IPS DF 6.9 (cell line): ENCODE results near the gene KISS1R.

Experiments used
- DNase-seq: peaks from one replicate; pipeline ENCODE4 v3.0.0-alpha.2; 2013; ENCODE audit warnings: low read depth, low spot score
- H3K27ac ChIP-seq: one replicate; pipeline ENCODE4 v1.5.1; 2013; ENCODE audit warnings: low read length, control low read depth
- H3K27me3 ChIP-seq: 2 replicates; pipeline ENCODE4 v1.6.1; 2013; ENCODE audit warnings: mild to moderate bottlenecking, low read length; ENCODE audit not compliant: control insufficient read depth, insufficient read depth
- H3K36me3 ChIP-seq: 2 replicates; pipeline ENCODE4 v1.6.1; 2013; ENCODE audit warnings: low read length; ENCODE audit not compliant: control insufficient read depth, insufficient read depth
- H3K4me1 ChIP-seq: 2 replicates; pipeline ENCODE4 v1.6.1; 2013; ENCODE audit warnings: low read length; ENCODE audit not compliant: control insufficient read depth, insufficient read depth
- H3K4me3 ChIP-seq: 2 replicates; pipeline ENCODE4 v1.5.1; 2013; ENCODE audit warnings: mild to moderate bottlenecking, low read length
- H3K9me3 ChIP-seq: 2 replicates; pipeline ENCODE4 v1.6.1; 2013; ENCODE audit warnings: low read length, inconsistent platforms; ENCODE audit not compliant: control insufficient read depth, insufficient read depth
- WGBS: extraction: QIAGEN DNeasy Blood & Tissue Kit; methylation state at CpG from one replicate; pipeline ENCODE4 v1.1.7; 2013; ENCODE audit warnings: mixed read lengths, missing lambda C conversion rate; ENCODE audit not compliant: insufficient read length, insufficient coverage; 5-methylcytosine and 5-hydroxymethylcytosine counted together

The KISS1R gene

DNA sequence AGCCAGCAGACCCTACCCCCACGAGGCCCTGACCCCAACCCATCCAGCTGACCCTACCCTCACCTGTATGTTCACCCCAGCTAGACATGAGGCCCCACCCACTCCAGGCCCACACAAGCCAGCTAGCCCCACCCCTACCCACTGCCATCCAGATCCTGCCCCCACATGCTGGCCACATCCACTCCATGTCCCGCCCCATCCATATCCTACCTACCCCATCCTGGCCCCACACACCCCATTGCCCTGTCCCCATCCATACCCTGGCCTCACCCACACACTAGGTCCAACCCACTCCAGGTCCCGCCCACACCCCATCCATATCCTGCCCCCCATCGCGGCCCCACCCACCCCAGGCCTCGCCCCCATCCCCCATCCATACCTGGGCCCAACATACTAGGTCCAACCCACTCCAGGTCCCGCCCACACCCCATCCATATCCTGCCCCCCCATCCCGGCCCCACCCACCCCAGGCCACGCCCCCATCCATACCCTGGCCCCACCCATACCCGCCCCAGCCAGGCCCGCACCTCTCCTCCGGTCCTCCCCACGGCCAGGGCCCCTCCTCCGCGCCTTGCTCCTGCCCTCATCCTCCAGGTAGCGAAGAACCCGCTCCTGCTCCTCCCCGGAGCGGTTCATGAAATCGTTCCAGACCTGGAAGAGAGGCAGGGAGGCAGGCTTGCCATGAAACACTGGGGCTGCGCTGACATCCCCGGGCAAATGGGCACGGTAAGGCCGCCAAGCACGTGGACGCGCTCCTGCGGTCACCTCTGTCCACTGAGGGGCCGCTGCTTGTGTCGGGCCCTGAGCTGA lies 16.6 kb upstream of the KISS1R start:
- DNase-seq: no peak
- Histone ChIP-seq H3K9me3 (no peaks in the 10 kb centered on the region), H3K4me1 (peaks cover 4% of the 10 kb centered on the region; the same call in 1 of the 2 replicates), H3K27ac (no peak overlapping the region), H3K36me3 (peaks cover 3% of the 10 kb centered on the region; the same call in 1 of the 2 replicates), H3K4me3 (no peak overlapping the region), H3K27me3 (no peaks in the 10 kb centered on the region)
- no CpG with 5 or more reads among the region's 30 CpGs for WGBS

GRCh38 chr19:901216-902092 lies 15.7 kb upstream of the KISS1R start:
- Histone ChIP-seq H3K4me1 (peaks cover 4% of the 10 kb centered on the region; the same call in 1 of the 2 replicates), H3K27ac (no peak overlapping the region), H3K27me3 (no peaks in the 10 kb centered on the region), H3K4me3 (no peak overlapping the region), H3K9me3 (no peaks in the 10 kb centered on the region), H3K36me3 (peaks cover 3% of the 10 kb centered on the region; the same call in 1 of the 2 replicates)
- no CpG with 5 or more reads among the region's 27 CpGs for WGBS
- no peak for DNase-seq

- Histone ChIP-seq H3K27me3 (no peaks in the 10 kb centered on the region), H3K36me3 (peaks cover 3% of the 10 kb centered on the region; the same call in 1 of the 2 replicates), H3K9me3 (no peaks in the 10 kb centered on the region), H3K4me3 (no peak overlapping the region), H3K27ac (no peak overlapping the region), H3K4me1 (peaks cover 4% of the 10 kb centered on the region; the same call in 1 of the 2 replicates)
- no peak for DNase-seq
- no CpG with 5 or more reads among the region's 7 CpGs for WGBS
Observed at GRCh38 chr19:902093-902370, 15.1 kb upstream of the KISS1R start.

DNA sequence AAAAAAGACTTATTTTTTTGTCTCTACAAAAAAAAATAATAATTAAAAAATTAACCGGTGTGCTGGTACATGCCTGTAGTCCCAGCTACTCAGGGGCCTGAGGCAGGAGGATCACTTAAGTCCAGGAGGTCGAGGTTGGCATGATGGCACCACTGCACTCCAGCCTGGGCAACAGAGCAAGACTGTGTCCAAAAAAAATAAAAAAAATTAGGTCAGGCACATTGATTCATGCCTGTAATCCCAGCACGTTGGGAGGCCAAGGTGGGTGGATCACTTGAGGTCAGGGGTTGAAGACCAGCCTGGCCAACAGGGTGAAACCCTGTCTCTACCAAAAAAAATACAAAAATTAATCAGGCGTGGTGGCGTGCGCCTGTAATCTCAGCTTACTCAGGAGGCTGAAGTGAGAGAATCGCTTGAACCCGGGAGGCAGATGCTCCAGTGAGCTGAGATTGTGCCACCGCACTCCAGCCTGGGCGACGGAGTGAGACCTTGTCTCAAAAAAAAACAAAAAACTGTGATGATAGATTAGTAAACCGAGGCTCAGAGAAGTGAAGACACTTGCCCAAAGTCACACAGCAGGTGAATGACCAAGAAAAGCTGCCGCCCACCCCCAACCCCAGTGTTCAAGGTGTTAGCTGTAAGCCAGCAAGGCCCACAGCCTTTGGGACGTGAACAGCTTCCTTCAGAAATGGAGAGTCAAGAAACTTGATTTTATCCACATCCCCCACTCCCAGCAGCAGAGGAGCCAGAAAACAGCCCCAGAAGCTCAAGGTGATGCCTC lies 14.5 kb upstream of the KISS1R start:
- no peaks in the 10 kb centered on the region for H3K27me3 ChIP-seq

DNA sequence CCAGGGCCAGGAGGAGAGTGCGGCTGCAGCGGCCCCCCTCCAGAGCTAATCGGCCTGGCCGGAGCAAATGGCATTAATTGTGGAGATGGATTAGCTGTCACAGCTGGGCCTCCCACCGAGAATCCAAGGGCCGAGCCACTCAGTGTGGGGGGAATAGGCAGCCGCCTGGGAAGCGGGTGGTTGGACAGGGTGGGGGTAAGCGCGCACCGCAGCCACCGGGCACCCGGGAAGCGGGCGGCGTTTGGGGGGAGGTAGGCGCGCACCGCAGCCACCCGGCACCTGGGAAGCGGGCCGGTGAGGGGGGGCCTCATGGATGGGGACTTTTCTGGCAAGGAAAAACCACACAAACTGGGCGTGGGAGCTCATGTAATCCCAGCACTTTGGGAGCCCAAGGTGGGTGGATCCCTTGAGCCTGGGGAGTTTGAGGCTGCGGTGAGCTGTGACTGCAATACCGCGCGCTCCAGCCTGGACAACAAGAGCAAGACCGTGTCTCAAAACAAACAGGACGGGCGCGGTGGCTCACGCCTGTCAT lies 13.8 kb upstream of the KISS1R start:
- no CpG with 5 or more reads among the region's 32 CpGs for WGBS
- no peaks in the 10 kb centered on the region for H3K9me3 ChIP-seq
- H3K36me3 ChIP-seq: peaks cover 3% of the 10 kb centered on the region; the same call in 1 of the 2 replicates
- DNase-seq: no peak
- H3K4me1 ChIP-seq: peaks cover 4% of the 10 kb centered on the region; the same call in 1 of the 2 replicates
- no peak overlapping the region for H3K27ac ChIP-seq
- H3K4me3 ChIP-seq: no peak overlapping the region
- no peaks in the 10 kb centered on the region for H3K27me3 ChIP-seq

More for the DNA sequence above, 14.5 kb upstream of the KISS1R start:
- Histone ChIP-seq H3K4me1 (peaks cover 4% of the 10 kb centered on the region; the same call in 1 of the 2 replicates), H3K9me3 (no peaks in the 10 kb centered on the region), H3K36me3 (peaks cover 3% of the 10 kb centered on the region; the same call in 1 of the 2 replicates), H3K27ac (no peak overlapping the region), H3K4me3 (no peak overlapping the region)
- no peak for DNase-seq
- no CpG with 5 or more reads among the region's 14 CpGs for WGBS

GRCh38 chr19:904545-904944 lies 12.6 kb upstream of the KISS1R start:
- DNase-seq: no peak
- Histone ChIP-seq H3K27me3 (no peaks in the 10 kb centered on the region), H3K36me3 (no peaks in the 10 kb centered on the region; the same call in 1 of the 2 replicates), H3K9me3 (no peaks in the 10 kb centered on the region), H3K27ac (no peak overlapping the region), H3K4me1 (peaks cover 5% of the 10 kb centered on the region), H3K4me3 (no peak overlapping the region)
- WGBS: no CpG with 5 or more reads among the region's 8 CpGs

GRCh38 chr19:906480-906879 lies 10.7 kb upstream of the KISS1R start:
- Histone ChIP-seq H3K27ac (no peak overlapping the region), H3K36me3 (no peaks in the 10 kb centered on the region), H3K9me3 (no peaks in the 10 kb centered on the region), H3K4me1 (peaks cover 2% of the 10 kb centered on the region; the same call in 1 of the 2 replicates), H3K27me3 (no peaks in the 10 kb centered on the region), H3K4me3 (no peak overlapping the region)
- DNase-seq: no peak
- no CpG with 5 or more reads among the region's 7 CpGs for WGBS

DNA sequence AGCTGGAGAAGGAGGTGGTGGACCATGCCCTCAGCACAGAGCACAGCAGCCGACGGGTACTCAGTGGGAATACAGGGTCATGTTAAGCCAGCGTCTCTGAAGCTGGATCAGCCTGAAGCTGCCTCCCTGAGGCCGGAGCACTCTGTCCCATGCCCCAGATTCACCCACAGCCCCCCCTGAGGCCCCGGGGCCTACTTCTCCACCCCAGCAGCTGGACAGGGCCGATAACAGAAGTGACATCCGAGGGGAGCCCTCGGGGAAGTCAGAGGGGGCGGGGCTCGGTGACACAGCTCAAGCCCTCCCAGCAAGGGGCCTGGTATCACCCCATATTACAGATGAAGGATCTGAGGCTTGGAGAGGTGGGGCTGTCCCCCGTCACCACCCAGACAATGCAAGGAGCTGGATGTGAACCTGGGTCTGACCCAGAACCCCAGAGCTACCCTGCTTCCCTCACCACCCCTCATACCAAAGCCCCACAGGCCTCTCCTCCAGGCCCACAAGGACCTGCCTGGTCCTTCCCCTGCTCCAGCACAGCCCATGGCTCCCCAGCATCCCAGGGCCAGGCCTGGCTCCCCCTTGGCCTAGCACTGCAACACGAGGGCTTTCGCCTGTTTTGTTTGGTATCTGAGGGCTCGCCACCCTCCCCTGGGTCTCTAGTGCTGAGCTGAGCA lies 9.8 kb upstream of the KISS1R start:
- Histone ChIP-seq H3K4me3 (no peak overlapping the region), H3K27ac (no peak overlapping the region), H3K27me3 (no peaks in the 10 kb centered on the region), H3K36me3 (no peaks in the 10 kb centered on the region), H3K9me3 (no peaks in the 10 kb centered on the region), H3K4me1 (peaks cover 2% of the 10 kb centered on the region; the same call in 1 of the 2 replicates)
- no CpG with 5 or more reads among the region's 14 CpGs for WGBS
- DNase-seq: no peak

GRCh38 chr19:911197-912033 lies 5.7 kb upstream of the KISS1R start:
- H3K36me3 ChIP-seq: no peaks in the 10 kb centered on the region
- H3K4me3 ChIP-seq: peak overlapping the region; percentile 31; the same call in 1 of the 2 replicates
- no peaks in the 10 kb centered on the region for H3K9me3 ChIP-seq
- peaks cover 2% of the 10 kb centered on the region; the same call in 1 of the 2 replicates for H3K27me3 ChIP-seq
- peaks cover 2% of the 10 kb centered on the region for H3K4me1 ChIP-seq
- DNase-seq: no peak
- H3K27ac ChIP-seq: no peak overlapping the region
- no CpG with 5 or more reads among the region's 54 CpGs for WGBS
